ENCODE results near the gene TEX54.
"Not testable (repeated sequence)": the region's sequence is repeated elsewhere in the genome, so short reads cannot be mapped to it uniquely, and the experiment has no call there.

TEX54 gene

DNA sequence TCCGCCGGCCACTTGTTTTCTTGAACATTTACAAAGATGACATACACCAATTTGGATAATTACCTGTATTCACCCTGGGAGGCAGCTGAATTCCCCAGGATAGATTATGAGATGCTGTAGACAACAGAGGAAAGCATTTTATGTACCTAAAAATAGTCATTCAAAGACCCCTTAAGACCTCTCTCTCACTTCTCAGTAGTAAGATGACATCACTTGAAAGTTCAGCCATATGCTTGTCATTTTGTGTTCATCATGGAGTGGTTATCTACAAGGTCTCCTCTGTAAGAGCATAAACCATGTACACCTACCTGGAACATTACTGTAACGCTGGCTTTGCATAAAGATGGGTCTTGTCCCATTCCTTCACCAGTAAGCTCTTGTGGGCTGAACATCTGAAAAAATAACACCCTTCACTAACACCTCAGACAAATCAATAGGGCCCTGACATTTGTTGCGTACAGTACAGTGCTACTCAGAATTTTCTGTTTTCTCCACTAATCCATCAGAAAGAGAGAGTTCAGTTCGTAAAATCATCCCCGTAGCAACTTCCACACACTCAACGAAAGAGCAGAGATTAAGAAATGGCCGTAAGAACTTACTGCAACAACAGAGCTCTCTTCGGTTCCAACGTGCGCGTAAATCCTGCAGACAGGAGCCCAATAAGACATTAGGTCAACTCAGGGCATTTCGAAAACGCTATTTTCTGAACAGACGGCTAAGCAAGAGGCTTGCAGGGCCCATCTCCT is 22.4 kb upstream of the TEX54 start:
- DNase-seq, result no peak

DNA sequence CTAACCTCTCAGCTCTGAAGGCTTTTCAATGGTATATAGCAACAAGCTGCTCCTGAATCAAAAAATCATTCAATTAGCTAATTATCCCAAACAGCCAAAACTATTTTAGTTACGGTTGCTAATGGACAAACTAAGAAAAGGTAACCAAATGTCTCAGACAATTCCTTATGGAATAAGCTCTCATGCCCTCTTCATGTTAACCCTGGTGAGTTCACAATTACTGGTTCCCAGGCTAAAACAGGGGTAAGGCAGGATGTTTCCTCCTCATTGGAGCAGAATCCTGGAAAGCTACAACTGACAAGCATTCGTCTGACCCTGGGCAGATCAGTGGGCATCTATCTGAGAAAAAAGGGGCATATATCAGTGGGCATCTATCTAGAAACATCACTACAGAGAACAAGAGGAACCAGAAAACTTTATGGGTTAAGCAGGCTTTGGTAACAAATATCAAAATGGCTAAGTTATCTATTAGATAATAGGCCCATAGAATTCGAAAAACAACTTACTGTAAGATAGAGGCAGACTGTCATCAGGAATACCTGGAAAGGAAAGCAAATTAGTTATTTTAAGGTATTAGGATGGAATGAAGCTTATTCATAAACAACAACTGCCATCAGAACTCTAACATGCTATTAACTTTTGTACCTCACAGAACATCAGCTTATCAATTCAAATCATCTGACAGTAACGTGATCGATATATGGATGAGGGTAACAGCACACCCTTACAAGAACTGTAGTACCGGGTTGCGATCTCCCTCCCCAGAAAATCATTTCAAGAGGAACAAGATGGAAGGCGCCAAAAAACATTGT is 21.6 kb upstream of the TEX54 start:
- no peak for DNase-seq

DNA sequence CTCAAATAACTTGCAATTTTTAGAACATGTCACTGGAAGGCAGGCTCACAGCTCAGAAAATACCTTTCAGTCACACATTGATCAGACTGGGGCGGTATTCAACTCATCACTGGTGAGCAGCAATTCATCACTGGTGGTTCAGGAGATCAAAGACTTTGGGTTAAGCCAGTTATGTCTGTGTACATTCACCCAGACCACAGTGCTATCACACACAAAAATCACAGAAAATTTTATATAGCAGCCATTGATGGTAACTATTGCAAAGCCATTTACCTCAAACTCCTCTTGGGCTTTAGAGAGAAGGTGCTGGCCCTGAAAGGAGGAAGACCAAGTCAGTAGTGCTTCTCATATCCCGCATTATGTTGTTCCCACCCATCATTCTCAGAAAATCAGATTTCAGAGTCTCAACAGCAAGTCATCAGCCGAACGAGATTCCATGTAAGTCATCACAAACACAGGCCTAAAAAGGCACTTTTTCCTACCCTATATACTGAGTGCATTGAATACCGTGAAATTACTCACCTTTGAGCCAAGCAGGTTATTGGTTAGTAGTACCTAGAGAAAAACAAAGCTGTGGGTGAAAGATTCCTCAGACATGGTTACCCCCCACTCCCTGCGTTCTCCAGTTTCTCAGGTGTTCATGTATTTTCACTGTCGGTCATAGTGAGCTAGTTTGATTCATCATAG is 20.8 kb upstream of the TEX54 start:
- DNase-seq, result no peak

DNA sequence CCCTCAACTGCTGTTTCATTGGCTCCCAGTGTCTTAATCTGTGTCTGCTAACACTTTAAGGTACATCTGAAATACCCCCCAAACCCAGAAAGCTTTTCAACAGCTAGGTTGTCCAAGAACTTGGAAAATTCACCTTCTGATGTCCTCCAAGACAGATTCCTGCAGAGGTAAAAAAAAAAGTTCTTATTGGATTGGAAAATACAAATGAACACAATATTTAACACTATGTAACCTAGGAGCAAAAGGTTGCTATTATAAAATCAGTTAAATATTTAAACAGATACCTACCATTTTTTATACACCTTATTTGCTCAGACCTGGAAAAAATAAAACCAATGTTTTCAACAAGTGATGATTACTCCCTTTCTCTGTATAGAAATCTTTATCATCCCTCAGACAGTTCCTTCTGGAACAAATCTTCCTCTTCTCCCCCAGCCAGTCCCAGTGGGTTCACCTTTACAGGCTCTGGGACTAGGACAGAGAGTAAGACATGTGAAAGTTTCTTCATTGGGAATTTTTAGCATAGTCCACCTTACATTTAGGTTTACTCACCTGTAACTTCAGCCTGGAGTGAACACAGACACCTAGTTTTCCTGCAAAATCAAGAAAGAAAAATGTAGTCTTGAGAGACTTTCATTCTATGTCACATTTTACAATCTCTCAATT is 20.0 kb upstream of the TEX54 start:
- DNase-seq, result no peak

DNA sequence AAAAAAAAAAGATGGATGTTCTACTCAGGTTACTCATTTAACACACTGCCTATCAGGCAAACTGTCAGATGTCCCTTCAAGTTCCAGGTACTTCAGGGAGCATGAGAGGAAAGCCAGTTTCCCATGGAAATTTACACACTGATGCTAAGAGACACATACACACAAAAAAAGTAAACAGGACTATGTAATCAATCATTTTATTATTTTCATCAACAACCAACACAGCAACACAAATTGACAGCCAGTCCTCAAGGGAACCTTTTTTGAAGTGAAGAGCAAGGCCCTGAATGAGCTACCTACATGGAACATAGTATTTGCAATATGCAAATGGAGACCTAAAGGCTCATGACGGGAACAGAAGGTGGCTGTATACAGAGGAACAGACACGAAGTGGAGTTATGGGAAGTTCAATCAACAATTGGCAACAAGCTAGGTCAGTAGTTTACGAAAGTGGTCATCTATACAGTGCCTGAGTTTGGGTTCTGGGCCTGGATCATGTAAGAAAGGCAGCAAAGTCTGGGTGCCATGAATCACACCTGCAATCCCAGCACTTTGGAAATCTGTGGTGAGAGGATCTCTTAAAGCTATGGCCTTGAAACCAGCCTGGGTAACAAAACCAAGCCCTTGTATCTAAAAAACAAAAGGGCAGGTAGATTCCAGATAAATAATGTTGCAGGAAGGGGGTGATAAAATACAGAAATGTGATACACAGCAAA is 19.3 kb upstream of the TEX54 start:
- DNase-seq, result no peak

DNA sequence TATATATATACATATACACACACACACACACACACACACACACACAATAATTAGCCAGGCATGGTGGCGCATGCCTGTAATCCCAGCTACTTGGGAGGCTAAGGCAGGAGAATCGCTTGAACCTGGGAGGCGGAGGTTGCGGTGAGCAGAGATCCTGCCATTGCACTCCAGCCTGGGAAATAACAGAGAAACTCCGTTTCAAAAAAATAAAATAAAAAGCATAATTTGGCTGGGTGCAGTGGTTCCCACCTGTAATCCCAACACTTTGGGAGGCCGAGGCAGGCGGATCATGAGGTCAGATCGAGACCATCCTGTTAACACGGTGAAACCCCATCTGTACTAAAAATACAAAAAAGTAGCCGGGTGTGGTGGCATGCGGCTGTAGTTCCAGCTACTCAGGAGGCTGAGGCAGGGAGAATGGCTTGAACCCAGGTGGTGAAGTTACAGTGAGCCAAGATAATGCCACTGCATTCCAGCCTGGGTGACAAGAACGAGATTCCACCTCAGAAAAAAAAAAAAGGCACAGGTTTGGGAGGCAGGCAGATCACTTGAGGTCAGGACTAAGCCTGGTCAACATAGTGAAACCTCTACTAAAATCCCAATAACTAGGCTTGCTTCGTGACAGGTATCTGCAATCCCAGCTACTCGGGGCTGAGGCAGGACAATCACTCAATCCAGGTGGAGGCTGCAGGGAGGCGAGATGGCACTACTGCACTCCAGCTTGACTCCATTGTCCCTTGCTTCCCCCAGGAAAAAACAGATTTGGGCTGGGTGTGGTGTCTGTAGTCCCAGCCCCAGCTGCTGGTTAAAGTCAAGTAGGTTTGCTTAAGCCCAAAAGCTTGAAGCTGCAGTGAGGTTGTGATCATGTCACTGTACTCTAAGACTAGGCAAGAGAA is 18.5 kb upstream of the TEX54 start:
- DNase-seq, result no peak

DNA sequence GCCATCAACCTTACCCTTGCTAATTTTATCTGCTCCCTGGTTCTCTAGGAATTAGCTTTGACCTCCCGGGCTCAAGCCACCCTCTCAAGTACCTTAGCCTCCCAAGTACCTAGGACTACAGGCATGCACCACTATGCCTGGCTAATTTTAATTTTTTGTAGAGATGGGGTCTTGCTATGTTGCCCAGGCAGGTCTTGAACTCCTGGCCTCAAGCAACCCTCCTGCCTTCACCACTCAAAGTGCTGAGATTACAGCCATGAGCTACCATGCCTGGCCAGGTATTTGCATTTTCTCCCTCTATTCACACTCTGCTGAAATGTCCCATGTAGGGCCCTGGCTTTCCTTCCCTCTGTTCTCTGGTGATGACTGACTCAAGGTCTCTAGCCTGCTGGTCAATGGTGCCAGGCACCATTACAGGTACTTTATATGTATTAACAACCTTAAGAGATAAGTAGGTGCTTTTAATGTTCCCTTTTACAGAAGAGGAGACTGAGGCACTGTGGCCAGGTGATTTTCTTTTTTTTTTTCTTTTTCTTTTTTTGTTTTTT is 15.2 kb upstream of the TEX54 start:
- no peak for DNase-seq

DNA sequence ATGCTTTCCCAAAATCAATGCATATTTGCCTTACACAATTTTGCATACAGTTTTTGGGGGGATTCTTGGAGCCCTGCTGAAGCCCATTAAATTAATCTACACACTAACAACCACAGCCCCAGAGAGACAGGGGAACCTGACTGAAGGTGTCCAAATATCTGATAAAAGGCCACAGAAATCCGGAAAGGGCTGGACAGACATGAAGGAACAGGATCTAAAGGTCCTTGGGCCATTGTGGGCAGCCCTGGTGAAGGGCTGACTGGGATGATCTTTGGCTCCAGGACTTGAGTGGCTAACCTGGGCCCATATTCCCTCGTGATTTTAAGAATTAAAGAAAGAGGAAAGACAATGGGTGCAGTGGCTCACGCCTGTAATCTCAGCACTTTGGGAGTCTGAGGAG is 13.5 kb upstream of the TEX54 start:
- no peak for DNase-seq

DNA sequence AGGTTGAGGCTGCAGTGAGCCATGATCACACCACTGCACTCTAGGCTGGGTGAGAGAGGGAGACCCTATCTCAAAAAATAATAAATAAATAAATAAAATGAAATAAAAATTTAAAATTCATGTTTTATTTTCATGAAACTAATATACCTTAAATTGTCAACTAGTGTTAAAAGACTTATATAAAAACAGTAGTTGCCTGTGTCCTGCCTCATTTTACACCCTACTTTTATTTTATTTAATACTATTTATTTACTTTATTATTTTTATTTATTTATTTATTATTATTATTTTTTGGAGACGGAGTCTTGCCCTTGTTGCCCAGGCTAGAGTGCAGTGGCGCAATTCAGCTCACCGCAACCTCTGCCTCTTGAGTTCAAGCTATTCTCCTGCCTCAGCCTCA is 11.5 kb upstream of the TEX54 start:
- DNase-seq, result no peak

DNA sequence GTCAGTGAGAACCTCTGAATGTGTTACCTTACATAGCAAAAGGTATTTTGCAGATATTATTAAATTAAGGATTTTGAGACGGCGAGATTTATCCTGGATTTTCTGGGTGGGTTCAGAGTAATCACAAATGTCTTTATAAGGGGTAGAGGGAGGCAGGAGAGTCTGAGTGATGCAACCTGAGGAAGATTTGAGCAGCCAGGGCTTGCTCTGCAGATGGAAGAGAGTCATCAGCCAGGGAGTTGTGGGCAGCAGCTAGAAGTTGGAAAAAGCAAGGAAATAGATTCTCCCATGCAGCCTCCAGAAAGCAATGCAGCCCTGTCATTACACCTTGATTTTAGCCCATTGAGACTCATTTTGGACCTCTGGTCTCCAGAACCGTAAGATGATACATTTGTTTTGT is 10.8 kb upstream of the TEX54 start:
- no peak for DNase-seq

DNA sequence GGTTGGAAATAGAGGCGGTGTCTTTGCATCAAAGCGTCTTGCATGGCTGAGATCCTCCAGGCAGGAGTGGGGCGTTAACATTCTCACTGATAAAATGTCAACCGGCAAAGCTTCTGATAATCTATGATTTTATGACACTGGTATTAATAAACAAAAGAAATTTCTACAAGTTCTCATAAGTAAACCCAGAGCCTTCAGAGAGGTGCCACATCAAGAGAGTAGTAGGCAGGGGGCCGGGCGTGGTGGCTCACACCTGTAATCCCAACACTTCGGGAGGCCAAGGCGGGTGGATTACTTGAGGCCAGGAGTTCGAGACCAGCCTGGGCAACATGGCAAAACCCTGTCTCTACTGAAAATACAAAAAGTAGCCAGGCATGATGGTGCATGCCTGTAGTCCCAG is 10.2 kb upstream of the TEX54 start:
- DNase-seq, result not testable (repeated sequence)

DNA sequence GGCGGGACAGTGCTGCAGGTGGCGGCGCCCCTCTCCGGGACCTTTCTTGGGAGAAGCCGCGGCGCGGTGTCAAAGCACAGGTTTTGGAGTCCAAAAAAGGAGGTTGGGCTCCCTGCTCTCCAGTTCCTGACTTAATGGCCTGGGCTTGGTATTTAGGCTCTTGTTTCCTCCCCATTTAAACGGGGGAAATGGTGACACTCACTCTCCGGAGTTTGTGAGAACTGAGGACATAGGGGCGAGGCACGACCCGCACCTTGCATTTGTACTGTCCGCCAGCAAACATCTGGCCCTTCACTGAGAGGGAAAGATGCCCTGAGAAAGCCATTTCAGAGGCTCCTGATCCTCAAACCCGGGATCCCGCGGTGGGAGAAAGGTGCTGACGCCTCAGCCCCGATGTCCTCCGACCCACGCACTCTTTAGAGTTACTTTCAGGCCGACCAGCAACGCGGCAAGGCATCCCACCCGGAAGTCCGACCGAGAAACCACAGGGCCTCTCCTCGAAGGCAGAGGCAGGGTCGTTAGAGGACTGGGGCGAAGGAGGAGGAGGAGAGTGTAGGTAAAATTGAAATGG is 9.6 kb upstream of the TEX54 start:
- DNase-seq, result no peak

DNA sequence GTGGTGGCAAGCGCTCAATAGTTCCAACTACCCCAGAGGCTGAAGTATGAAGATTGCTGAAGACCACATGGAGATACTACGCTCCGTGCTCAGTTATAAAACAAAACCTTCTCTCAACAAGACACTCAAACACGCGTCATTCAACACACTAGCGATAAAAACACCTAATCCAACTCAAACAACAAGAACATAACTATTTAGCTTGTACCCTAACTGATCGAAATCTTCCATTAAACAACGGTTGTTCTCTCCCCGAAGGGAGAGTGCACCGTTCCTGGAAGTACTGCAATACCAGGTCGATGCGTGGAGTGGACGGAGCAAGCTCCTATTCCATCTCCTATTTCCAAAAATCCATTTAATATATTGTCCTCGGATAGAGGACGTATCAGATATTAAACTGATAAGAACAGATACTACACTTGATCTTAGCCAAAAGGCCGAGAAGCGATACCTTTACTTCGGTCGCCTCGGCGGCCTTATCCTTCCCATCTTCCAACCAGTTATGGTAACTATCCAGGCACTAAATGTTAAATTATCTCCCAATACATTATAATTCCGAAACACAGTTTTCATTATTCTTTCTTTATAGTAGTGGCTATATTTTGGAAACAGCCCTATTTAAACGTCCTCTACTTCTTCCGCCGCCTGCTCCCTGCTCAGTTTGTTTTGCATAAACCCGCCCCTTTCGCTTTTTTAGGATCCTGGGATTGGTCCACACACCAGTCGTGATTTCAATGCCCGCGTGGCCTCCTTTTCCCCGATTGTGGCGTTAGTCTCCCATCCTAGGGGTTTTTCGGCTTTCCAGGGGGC is 8.9 kb upstream of the TEX54 start:
- peak; percentile 99 for DNase-seq

DNA sequence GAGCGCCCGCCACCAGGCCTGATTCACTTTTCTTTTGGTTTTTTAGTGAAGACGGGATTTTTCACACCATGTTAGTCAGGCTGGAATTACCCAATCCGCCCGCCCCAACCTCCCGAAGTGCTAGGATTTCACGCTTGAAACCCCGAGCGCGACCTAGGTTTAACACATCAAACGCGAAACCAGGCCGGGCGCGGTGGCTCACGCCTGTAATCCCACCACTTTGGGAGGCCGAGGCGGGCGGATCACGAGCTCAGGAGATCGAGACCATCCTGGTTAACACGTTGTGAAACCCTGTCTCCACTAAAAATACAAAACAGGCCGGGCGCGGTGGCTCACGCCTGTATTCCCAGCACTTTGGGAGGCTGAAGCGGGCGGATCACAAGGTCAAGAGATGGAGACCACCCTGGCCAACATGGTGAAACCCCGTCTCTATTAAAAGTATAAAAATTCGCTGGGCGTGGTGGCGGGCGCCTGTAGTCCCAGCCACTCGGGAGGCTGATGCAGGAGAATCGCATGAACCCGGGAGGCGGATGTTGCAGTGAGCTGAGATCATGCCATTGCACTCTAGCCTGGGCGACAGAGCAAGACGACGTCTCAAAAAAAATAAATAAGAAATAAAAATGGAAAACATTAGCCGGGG is 8.2 kb upstream of the TEX54 start:
- DNase-seq, result not testable (repeated sequence)

DNA sequence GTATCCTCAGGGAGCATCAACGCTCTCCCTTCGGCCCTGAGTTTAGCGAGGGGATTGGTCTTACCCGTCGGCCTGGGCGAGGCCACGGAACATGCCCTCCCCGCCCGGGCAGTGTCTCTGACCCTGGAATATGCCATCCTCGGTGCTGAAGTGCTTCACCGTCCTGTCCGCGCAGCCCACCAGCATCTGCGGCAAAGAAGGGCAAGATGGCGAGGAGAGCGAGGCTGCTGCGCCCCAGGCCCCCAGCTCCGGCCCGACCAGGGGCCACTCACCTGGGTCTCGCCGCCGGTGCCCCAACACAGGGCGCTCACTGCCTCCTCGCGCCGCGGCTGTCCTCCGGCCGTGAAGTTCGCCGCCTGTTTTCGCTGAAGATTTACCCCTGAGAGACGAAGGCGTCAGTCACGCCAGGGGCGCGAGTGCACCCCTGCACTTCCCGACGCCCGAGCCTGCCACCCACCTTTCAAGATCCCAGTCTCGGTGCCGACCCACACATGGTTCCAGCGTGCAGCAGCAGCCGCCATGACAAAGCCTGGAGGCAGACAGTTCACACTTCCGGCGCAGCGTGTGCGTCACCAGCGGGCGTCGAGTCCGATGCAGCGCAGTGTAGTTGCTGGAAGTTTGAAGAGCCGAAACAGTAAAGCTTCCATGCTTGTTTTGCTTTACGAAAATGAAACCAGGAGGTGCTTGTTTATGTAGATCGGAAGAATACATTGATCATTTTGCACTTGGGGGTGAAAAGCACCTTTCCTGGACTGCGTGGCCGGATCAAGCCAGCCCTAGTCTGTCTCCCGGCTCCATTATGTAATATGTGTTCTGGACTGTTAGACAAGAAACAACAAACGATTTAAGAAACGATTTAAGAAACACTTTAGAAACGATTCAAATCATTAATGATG is 6.7 kb upstream of the TEX54 start, which contains the start of gene WDR74:
Gene WDR74, minus strand, starts transcription at position 541 of the 896 bp plus-strand sequence. Its CDS starts 20 bp downstream, at position 521.
- DNase-seq, result peak; percentile 85 to 88

DNA sequence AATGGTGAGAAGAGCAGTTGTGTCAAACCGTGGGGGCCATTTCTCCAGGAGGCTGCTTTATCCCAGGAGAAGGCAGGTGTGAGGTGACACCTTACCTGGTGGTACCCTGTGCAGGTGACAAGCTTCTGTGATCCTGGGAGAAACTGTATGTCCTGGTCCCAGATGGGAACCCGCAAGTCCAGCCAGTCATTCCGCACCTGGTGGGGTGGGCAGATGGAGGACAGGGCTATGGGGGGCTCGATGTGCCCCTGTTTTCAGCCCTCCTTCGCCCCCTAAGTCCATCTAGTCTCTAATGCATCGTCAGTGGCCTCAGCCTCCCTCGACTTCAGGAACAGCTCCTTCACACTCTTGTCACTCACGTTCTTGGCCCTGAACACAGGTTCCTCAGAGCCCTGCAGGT is 2.7 kb upstream of the TEX54 start:
- DNase-seq, result no peak

DNA sequence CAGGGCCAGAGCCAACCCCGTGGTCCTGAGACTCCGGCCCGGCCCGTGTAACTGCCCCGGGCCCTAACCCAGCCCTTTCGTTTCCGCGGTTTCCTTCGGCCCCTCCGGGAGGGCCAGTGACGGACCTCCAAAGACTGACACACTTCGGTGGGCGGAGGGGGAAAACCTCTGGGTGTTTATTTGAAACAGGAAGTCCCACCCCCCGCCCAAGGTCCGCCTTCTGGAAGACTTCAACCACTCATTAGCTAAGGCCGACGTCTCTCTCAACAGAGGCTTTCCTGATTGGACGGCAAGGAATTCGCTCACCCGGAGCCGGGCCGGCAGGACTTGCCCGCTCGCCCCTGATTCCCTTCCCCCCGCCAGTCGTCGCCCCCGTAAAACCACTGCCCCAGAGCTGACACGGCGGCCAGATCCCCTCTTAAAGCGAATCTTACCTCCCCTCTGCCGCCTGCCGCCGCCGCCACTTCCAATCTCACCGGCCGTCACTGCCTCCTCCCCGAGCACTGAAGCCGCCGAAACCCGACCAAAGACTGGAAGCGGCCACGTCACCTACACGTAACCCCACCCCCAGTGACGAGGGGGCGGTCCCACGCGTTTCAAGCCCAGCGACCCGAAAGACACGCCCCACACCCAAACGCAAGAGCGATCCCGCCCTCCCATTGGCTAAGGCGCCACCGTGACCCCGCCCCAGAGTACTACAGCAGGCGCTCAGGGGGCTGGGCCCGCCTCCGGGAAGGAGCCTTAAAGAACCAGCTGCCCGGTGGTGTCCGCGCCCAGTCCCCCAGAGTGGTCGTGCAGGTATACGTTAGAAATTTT is 913 bp downstream of the TEX54 start, which contains the start of gene STX5:
Gene STX5, minus strand, starts transcription at position 532 of the 816 bp plus-strand sequence. CDS start 808 bp downstream, outside the sequence.
- peak; percentile 91 to 93 for DNase-seq

Data from AML-193 (cell line).